Endodermal cell (in vitro differentiated cells): ENCODE results near the gene SPDYA. TPM values are rescaled to one million over a fixed set of nuclear protein-coding genes. Genes with fewer than 3 reads are reported as not detected.
"Not testable (repeated sequence)": the region's sequence is repeated elsewhere in the genome, so short reads cannot be mapped to it uniquely, and the experiment has no call there.

Experiments used
- DNase-seq: peaks from one replicate; pipeline ENCODE4 v3.0.0-alpha.2; 2017
- H3K27ac ChIP-seq: 2 replicates; pipeline ENCODE4 v1.5.1; 2013; ENCODE audit warnings: mild to moderate bottlenecking, low read depth, low read length, moderate library complexity
- H3K27me3 ChIP-seq: 2 replicates; pipeline ENCODE4 v1.6.1; 2013; ENCODE audit warnings: mild to moderate bottlenecking, low read length, moderate library complexity; ENCODE audit not compliant: insufficient read depth, control insufficient read depth, poor library complexity, severe bottlenecking
- H3K36me3 ChIP-seq: 2 replicates; pipeline ENCODE4 v1.7.0; 2013; ENCODE audit warnings: mild to moderate bottlenecking, low read length, moderate library complexity; ENCODE audit not compliant: control insufficient read depth, insufficient read depth
- H3K4me1 ChIP-seq: one replicate; pipeline ENCODE4 v1.7.0; 2013; ENCODE audit warnings: low read length; ENCODE audit not compliant: control insufficient read depth, insufficient read depth
- H3K4me3 ChIP-seq: 2 replicates; pipeline ENCODE4 v1.5.1; 2013; ENCODE audit warnings: mild to moderate bottlenecking, low read length, moderate library complexity
- H3K9ac ChIP-seq: 2 replicates; pipeline ENCODE4 v1.6.1; 2013; ENCODE audit warnings: mild to moderate bottlenecking, low read length, moderate library complexity; ENCODE audit not compliant: poor library complexity, severe bottlenecking; ENCODE audit errors: extremely low read depth
- H3K9me3 ChIP-seq: 2 replicates; pipeline ENCODE4 v1.6.1; 2013; ENCODE audit warnings: mild to moderate bottlenecking, low read length, moderate library complexity; ENCODE audit not compliant: control insufficient read depth
- H3K27ac Mint-ChIP-seq: 2 replicates; pipeline ENCODE4 v1.8.0; 2020; ENCODE audit warnings: mixed read lengths
- H3K27me3 Mint-ChIP-seq: 2 replicates; pipeline ENCODE4 v1.8.0; 2021; ENCODE audit warnings: mild to moderate bottlenecking, mixed read lengths; ENCODE audit not compliant: insufficient read depth
- H3K36me3 Mint-ChIP-seq: 2 replicates; pipeline ENCODE4 v1.8.0; 2020; ENCODE audit warnings: low read depth, mixed read lengths
- H3K4me1 Mint-ChIP-seq: 2 replicates; pipeline ENCODE4 v1.8.0; 2020; ENCODE audit warnings: mixed read lengths
- H3K4me3 Mint-ChIP-seq: 2 replicates; pipeline ENCODE4 v1.8.0; 2020; ENCODE audit warnings: mild to moderate bottlenecking, moderate library complexity, mixed read lengths
- H3K9me3 Mint-ChIP-seq: 2 replicates; pipeline ENCODE4 v1.8.0; 2020; ENCODE audit warnings: mild to moderate bottlenecking, mixed read lengths
- CTCF ChIP-seq: fragments of 200-600 bp; sonication (generic); conservative IDR thresholded peaks from 2 replicates; pipeline ENCODE4 v1.5.0; 2021; ENCODE audit warnings: antibody characterized with exemption, mild to moderate bottlenecking
- WGBS, 2 experiments: methylation state at CpG; one replicate each; pipeline versions ENCODE4 v1.1.5 to v1.1.7; 2013; ENCODE audit warnings: missing lambda C conversion rate in 2 of 2, mixed read lengths in 1 of 2; ENCODE audit not compliant: insufficient coverage in 1 of 2, insufficient read length in 1 of 2; 5-methylcytosine and 5-hydroxymethylcytosine counted together
- total RNA-seq, 2 donors: library from RNA; stranded (reverse); fragmentation: NEBNext Ultra II Directional in 1 of 2; extraction: Animal tissue kit (Norgen Biotek cat#: 25700) in 1 of 2; gene quantifications; 2 replicates in 1 of 2; 3 replicates in 1 of 2; pipeline ENCODE4 v1.2.1, GENCODE V29; 2021

The SPDYA gene
- total RNA-seq, 2 donors from 2014 or later = 0.91 to 1.6 TPM

GRCh38 chr2:28782423-28782822 is 28.2 kb upstream of the SPDYA start:
- Mint-ChIP-seq H3K36me3 (peaks cover 62% of the 10 kb centered on the region), H3K9me3 (no peaks in the 10 kb centered on the region), H3K27me3 (no peaks in the 10 kb centered on the region), H3K4me3 (no peak overlapping the region), H3K4me1 (no peaks in the 10 kb centered on the region), H3K27ac (no peak overlapping the region)
- Histone ChIP-seq H3K9me3 (no peaks in the 10 kb centered on the region), H3K36me3 (peaks cover 96% of the 10 kb centered on the region), H3K4me1 (no peaks in the 10 kb centered on the region), H3K9ac (no peak overlapping the region), H3K4me3 (no peak overlapping the region), H3K27ac (no peak overlapping the region), H3K27me3 (no peaks in the 10 kb centered on the region)
- DNase-seq = no peak
- TF ChIP-seq CTCF = no peak
- WGBS, 2 experiments = 81 to 83% methylated on average over 2 to 3 of the region's 3 CpGs

DNA sequence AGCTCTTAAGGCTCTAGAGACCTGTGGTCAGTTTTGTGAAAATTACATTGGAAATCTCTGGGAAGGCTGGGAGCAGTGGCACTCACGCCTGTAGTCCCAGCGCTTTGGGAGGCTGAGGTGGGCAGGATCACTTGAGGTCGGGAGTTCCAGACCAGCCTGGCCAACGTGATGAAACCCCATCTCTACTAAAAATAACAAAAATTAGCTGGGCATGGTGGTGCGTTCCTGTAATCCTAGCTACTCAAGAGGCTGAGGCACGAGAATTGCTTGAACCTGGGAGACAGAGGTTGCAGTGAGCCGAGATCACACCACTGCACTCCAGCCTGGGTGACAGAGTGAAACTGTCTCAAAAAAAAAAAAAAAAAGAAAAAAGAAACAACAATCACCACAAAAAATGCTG is 26.1 kb upstream of the SPDYA start:
- not testable (repeated sequence) for H3K9me3 Mint-ChIP-seq, H3K4me3 ChIP-seq, H3K4me1 ChIP-seq, H3K27me3 Mint-ChIP-seq, H3K9me3 ChIP-seq, H3K27me3 ChIP-seq, H3K27ac Mint-ChIP-seq, H3K4me3 Mint-ChIP-seq, H3K27ac ChIP-seq, DNase-seq, H3K4me1 Mint-ChIP-seq, H3K9ac ChIP-seq
- peaks cover 62% of the 10 kb centered on the region for H3K36me3 Mint-ChIP-seq
- peaks cover 94% of the 10 kb centered on the region for H3K36me3 ChIP-seq
- WGBS, 2 experiments = 98 to 100% methylated on average over 5 to 7 of the region's 7 CpGs

DNA sequence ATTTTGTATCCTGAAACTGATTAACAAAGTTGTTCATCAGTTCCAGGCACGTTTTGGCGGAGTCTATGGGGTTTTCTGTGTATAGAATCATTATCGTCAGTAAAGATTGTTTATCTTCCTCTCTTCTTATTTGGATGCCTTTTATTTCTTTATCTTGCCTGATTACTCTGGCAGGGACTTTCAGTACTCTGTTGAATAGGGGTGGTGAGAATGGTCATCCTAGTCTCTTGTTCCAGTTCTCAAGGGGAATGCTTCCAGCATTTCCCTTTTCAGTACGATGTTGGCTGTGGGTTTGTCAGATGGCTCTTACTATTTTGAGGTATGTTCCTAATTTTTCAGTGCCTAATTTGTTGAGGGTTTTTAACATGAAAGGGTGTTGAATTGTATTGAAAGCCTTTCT is 14.0 kb upstream of the SPDYA start:
- TF ChIP-seq CTCF = no peak
- peaks cover 9% of the 10 kb centered on the region for H3K9me3 ChIP-seq
- H3K36me3 ChIP-seq = peaks cover 96% of the 10 kb centered on the region
- no peaks in the 10 kb centered on the region for H3K27me3 ChIP-seq
- H3K27ac Mint-ChIP-seq = no peak overlapping the region
- no peak for DNase-seq
- H3K27ac ChIP-seq = no peak overlapping the region
- no peak overlapping the region for H3K4me3 ChIP-seq
- H3K9me3 Mint-ChIP-seq = peaks cover 10% of the 10 kb centered on the region
- WGBS, 2 experiments = 93 to 99% methylated on average over 3 to 4 of the region's 4 CpGs
- no peaks in the 10 kb centered on the region for H3K4me1 ChIP-seq
- H3K36me3 Mint-ChIP-seq = peaks cover 82% of the 10 kb centered on the region
- no peak overlapping the region for H3K9ac ChIP-seq
- H3K4me3 Mint-ChIP-seq = no peak overlapping the region
- no peaks in the 10 kb centered on the region for H3K4me1 Mint-ChIP-seq
- H3K27me3 Mint-ChIP-seq = no peaks in the 10 kb centered on the region

DNA sequence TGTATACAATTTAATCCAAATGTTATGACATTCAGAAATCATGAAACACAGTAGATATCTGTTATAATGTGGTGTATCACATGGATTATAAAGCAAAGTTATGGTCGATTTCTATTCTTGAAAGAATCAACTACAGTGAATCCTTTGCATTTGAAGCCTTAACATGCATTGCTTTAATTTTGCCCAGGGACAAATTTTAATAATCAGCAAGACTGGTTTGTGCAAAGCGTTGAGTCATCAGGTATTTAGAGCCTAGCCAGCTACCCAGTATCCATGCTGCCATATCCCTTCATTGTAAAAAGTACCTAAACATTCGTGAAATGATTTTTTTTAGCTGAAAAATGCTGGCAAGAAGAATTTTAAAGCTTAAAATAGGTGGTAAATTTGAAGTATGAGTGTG is 8.9 kb upstream of the SPDYA start:
- Mint-ChIP-seq H3K36me3 (peaks cover 73% of the 10 kb centered on the region), H3K27me3 (no peaks in the 10 kb centered on the region), H3K4me3 (no peak overlapping the region), H3K4me1 (no peaks in the 10 kb centered on the region), H3K27ac (no peak overlapping the region), H3K9me3 (no peaks in the 10 kb centered on the region)
- 91 to 100% methylated on average over 2 to 3 of the region's 3 CpGs for WGBS, 2 experiments
- no peak for DNase-seq
- H3K4me3 ChIP-seq = no peak overlapping the region
- no peaks in the 10 kb centered on the region for H3K4me1 ChIP-seq
- no peak for TF ChIP-seq CTCF
- H3K9ac ChIP-seq = no peak overlapping the region
- no peaks in the 10 kb centered on the region for H3K9me3 ChIP-seq
- no peaks in the 10 kb centered on the region for H3K27me3 ChIP-seq
- peaks cover 81% of the 10 kb centered on the region for H3K36me3 ChIP-seq
- H3K27ac ChIP-seq = no peak overlapping the region
